Ovary (tissue), 9 donors: Measurements from ENCODE around the gene CCDC12. TPM values are rescaled to one million over a fixed set of nuclear protein-coding genes. Genes with fewer than 3 reads are reported as not detected.

Experiments
- DNase-seq, 5 donors: peaks; one replicate each; pipeline ENCODE4 v3.0.0-alpha.2; 2019 to 2020
- H3K27ac ChIP-seq, 2 donors: fragments of 200-600 bp; one replicate each; pipeline versions ENCODE4 v1.5.1 to v1.8.0; 2019 to 2022
- H3K27me3 ChIP-seq: fragments of 200-600 bp; one replicate; pipeline ENCODE4 v1.8.0; 2022
- H3K36me3 ChIP-seq: fragments of 200-600 bp; sonication (generic); one replicate; pipeline ENCODE4 v1.5.1; 2019
- H3K4me1 ChIP-seq: one replicate; pipeline ENCODE4 v1.8.1; 2013; ENCODE audit warnings: mild to moderate bottlenecking, moderate library complexity; ENCODE audit not compliant: insufficient read depth
- H3K4me3 ChIP-seq: fragments of 200-600 bp; sonication (generic); one replicate; pipeline ENCODE4 v1.5.1; 2017
- H3K9me3 ChIP-seq, 2 donors: fragments of 200-600 bp in 1 of 2; sonication (generic) in 1 of 2; one replicate each; pipeline versions ENCODE4 v1.5.1 to v1.8.1; 2013 to 2019; ENCODE audit warnings: mild to moderate bottlenecking in 1 of 2, moderate library complexity in 1 of 2
- CTCF ChIP-seq, 3 donors: fragments of 450-650 bp in 2 of 3; fragments of 200-600 bp in 1 of 3; IDR thresholded peaks; one replicate each; pipeline versions ENCODE4 v1.5.1 to v1.8.0; 2016 to 2022; ENCODE audit warnings: antibody characterized with exemption in 3 of 3, mild to moderate bottlenecking in 1 of 3
- EP300 ChIP-seq: sonication (generic); formaldehyde crosslinking; IDR thresholded peaks from one replicate; pipeline ENCODE4 v1.6.1; 2017; ENCODE audit warnings: antibody characterized with exemption
- POLR2A ChIP-seq: fragments of 450-650 bp; IDR thresholded peaks from one replicate; pipeline ENCODE4 v1.6.1; 2017; ENCODE audit warnings: antibody characterized with exemption, mild to moderate bottlenecking, moderate library complexity
- whole genome bisulfite sequencing, 3 donors: extraction: QIAGEN DNeasy Blood & Tissue Kit in 1 of 3; methylation state at CpG; one replicate each; pipeline versions ENCODE4 v1.1.5 to v1.1.7; 2013 to 2017; 5-methylcytosine and 5-hydroxymethylcytosine counted together
- intact Hi-C, 4 donors: fragments of 100-400 bp; cut with DNase I; formaldehyde crosslinking; loops; one replicate each; pipeline versions ENCODE4 v1.11.0 to v1.15.1; 2022 to 2023
- polyA plus RNA-seq, 2 donors: library from polyadenylated mRNA; stranded (reverse); fragments of 200-250 nt in 1 of 2; fragments of 350-450 nt in 1 of 2; fragmentation: Illumina TruSeq in 1 of 2; extraction: RNeasy Lipid Tissue Mini Kit (QIAGEN cat#74804) in 1 of 2; gene quantifications; one replicate each; pipeline ENCODE4 v1.2.3, GENCODE V29; 2013 to 2014
- total RNA-seq, 7 donors: library from RNA; depleted of rRNA in 2 of 7; stranded (reverse); fragments of >200 nt in 2 of 7; fragmentation: NEBNext Ultra II Directional in 3 of 7; extraction: Animal tissue kit (Norgen Biotek cat#: 25700) in 3 of 7; gene quantifications; one replicate each; pipeline versions ENCODE4 v1.1.0 to v1.2.4, GENCODE V29; 2016 to 2023
- donor health status: DM: no; HTN: no; CAD: no; lungs with moderate emphysema.
- donor health status: DM: no; HTN: no; CAD: no.
- donor health status: Bipolar disorder and iron deficiency.
- donor health status: DM: yes; HTN: yes; CAD: no.
- donor health status: DM: no; HTN: no; CAD: no.
- donor health status: DM: yes; HTN: yes; CAD: no.

Gene CCDC12
- total and polyA plus RNA-seq, 9 donors: 32.2 to 66.7 (median 42.3) TPM

DNA sequence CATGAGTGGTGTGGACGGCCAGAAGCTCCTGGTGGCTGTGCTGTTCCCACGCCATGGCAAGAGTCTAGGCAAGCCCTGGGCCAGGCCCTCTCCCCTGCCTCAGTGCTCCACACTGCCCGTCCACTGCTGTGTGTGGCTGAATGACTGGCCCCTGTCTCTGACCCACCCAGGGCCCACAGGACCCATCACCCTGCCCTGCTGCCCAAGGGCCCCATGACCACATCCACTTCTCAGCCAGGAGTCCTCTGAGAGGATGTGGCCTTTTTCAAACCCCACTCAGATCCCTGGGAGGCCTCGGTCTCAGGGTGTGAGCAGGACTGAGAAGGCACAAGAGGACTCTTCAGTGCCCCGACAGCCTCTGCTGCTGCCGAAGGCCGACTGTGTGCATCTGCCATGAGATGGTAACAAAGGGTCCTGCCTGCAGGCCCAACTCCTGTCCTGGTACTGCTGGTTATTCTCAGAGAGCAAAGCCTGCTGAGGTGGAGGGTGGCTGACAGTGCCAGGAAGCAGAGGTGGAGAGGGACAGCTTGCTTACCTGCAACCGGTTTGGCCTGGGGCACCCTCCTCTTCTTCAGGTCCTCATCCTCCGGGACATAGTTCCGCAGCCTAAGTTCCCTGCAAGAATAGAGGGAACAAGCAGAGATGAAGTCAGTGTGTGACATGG, 51.5 kb downstream of the CCDC12 start:
- Histone ChIP-seq H3K4me3 (no peak overlapping the region), H3K27ac (no peak overlapping the region), H3K4me1 (peaks cover 2% of the 10 kb centered on the region), H3K9me3 (no peaks in the 10 kb centered on the region), H3K36me3 (no peaks in the 10 kb centered on the region), H3K27me3 (no peaks in the 10 kb centered on the region)
- no peak for TF ChIP-seq CTCF (IDR thresholded peaks at IDR 0.05)
- TF ChIP-seq EP300: no peak
- no peak for TF ChIP-seq POLR2A
- DNase-seq: peak in 1 of 5 donors; percentile 26
- WGBS, 3 donors: 90 to 92% (median 91%) methylated on average over 10 of the region's 10 CpGs
- intact Hi-C loops: loop anchor here in 2 of 4 donors (5.0 kb wide), 2 partner anchors 72 to 162 kb away; no protein-coding TSS in a partner anchor

GRCh38 chr3:46923559-46924350, 52.8 kb downstream of the CCDC12 start:
- TF ChIP-seq EP300: no peak
- peak in 2 of 3 donors; percentile 32 to 38 for TF ChIP-seq CTCF (IDR thresholded peaks at IDR 0.05)
- intact Hi-C loops: loop anchor here in 1 of 4 donors (5.0 kb wide), 1 partner anchor 74 kb away; no protein-coding TSS in a partner anchor
- peak in 1 of 5 donors; percentile 51 for DNase-seq
- H3K4me3 ChIP-seq: no peak overlapping the region
- H3K27ac ChIP-seq: peak overlapping the region in 1 of 2 donors; percentile 38
- H3K27me3 ChIP-seq: no peaks in the 10 kb centered on the region
- H3K9me3 ChIP-seq: no peaks in the 10 kb centered on the region
- H3K36me3 ChIP-seq: no peaks in the 10 kb centered on the region
- no peaks in the 10 kb centered on the region for H3K4me1 ChIP-seq
- WGBS, 3 donors: 44 to 49% (median 45%) methylated on average over 11 of the region's 11 CpGs

DNA sequence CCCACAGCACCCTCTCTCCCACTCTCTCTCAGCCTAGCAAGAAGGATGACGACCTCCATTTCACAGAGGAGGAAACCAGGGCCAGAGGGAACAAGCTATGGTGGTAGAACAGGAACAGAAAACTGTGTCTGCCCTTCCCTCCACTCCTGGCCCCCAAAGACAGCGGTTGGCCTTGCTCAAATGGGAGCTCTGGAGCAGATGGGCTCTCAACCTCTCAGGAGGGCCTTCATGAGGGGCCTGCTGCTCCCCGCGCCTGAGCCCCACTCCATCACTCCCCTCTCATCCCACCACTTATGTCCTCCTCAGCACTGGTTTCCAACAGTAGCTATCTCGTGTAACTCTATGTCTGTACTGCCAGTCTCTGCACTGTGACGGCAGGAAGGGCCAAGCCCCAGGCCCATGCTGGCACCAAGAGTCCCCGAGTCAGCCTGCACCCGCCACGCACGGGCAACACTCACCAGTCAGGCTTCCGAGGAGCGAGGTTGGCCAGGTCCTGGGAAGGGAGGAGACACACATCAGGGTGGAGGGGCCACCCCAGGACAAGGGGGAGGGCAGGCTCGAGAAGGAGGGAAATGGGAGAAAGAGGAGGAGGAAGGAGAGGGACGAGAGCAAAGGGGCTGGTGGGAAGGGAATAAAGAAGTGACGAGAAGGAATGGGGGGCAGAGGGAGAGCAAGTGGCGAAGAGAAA, 53.5 kb downstream of the CCDC12 start:
- WGBS, 3 donors: 85 to 88% (median 87%) methylated on average over 16 of the region's 16 CpGs
- peak in 1 of 5 donors; percentile 31 for DNase-seq
- H3K36me3 ChIP-seq: no peaks in the 10 kb centered on the region
- intact Hi-C loops: loop anchor here in 1 of 4 donors (5.0 kb wide), 1 partner anchor 74 kb away; no protein-coding TSS in a partner anchor
- H3K27ac ChIP-seq: no peak overlapping the region
- no peaks in the 10 kb centered on the region for H3K27me3 ChIP-seq
- H3K4me1 ChIP-seq: no peaks in the 10 kb centered on the region
- TF ChIP-seq POLR2A: no peak
- TF ChIP-seq EP300: no peak
- no peak for TF ChIP-seq CTCF (IDR thresholded peaks at IDR 0.05)
- H3K9me3 ChIP-seq: no peaks in the 10 kb centered on the region
- H3K4me3 ChIP-seq: no peak overlapping the region

DNA sequence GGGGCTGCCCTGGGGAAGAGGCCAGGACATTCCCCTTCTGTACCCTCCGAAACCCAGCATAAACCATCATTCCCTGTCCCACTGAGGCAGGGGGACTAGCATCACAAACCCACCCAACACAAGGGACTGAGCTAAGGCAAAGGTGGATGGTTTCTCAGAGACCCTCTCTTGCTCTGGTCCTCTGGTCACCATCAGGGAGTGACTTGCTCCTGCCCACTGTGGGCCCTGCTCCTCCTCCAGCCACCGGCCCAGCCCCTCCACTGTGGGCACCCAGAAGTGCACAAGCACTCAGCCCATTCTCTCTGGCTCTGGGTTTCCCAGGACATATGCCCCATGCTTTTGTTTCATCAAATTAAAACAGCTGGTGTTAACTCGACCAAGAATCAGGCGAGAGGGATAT, 54.1 kb downstream of the CCDC12 start:
- H3K27ac ChIP-seq: no peak overlapping the region
- TF ChIP-seq EP300 (no peak), CTCF (IDR thresholded peaks at IDR 0.05) (no peak), POLR2A (no peak)
- 90 to 96% (median 96%) methylated on average over 4 of the region's 4 CpGs for WGBS, 3 donors
- H3K36me3 ChIP-seq: no peaks in the 10 kb centered on the region
- no peak for DNase-seq
- intact Hi-C loops: loop anchor here in 1 of 4 donors (5.0 kb wide), 1 partner anchor 75 kb away; no protein-coding TSS in a partner anchor
- H3K9me3 ChIP-seq: no peaks in the 10 kb centered on the region
- no peaks in the 10 kb centered on the region for H3K4me1 ChIP-seq
- H3K27me3 ChIP-seq: no peaks in the 10 kb centered on the region
- no peak overlapping the region for H3K4me3 ChIP-seq
